ENCODE measurements around the gene TMEM163. TPM values are rescaled to one million over a fixed set of nuclear protein-coding genes. Genes with fewer than 3 reads are reported as not detected.

Gene TMEM163
- total and polyA plus RNA-seq, 2 donors (not counting 3 experiments of a cell fraction or from before 2014, with no cell fraction given), result 1.0 to 2.8 TPM

- Histone ChIP-seq H3K4me3 (replicated peaks in 1 of 3; ENCODE audit: insufficient read depth in 1 of 3, low read depth in 1 of 3, low read length in 3 of 3) (no peak overlapping the region), H3K9me3 (replicated peaks; ENCODE audit: control insufficient read depth, insufficient read depth, low read length) (no peaks in the 10 kb centered on the region), H3K79me2 (ENCODE audit: control insufficient read depth, insufficient read depth, low read length) (no peaks in the 10 kb centered on the region), H3K36me3 (ENCODE audit: control insufficient read depth in 2 of 2, extremely low read depth in 1 of 2, insufficient read depth in 2 of 2, low read length in 2 of 2) (no peaks in the 10 kb centered on the region), H3K27ac (ENCODE audit: insufficient read depth, low read depth, low read length) (no peak overlapping the region), H3K27me3 (ENCODE audit: control insufficient read depth in 2 of 2, insufficient read depth in 2 of 2, low read length in 2 of 2) (no peaks in the 10 kb centered on the region), H2AFZ (ENCODE audit: low read depth, low read length) (no peak overlapping the region), H3K9me1 (replicated peaks; ENCODE audit: control insufficient read depth, extremely low read depth, insufficient read depth, low read length) (no peaks in the 10 kb centered on the region), H3K4me2 (ENCODE audit: insufficient read depth, low read length) (no peak overlapping the region), H3K4me1 (ENCODE audit: control insufficient read depth, extremely low read depth, insufficient read depth, low read length) (no peaks in the 10 kb centered on the region), H4K20me1 (replicated peaks; ENCODE audit: control insufficient read depth, extremely low read depth, insufficient read depth, low read length) (no peaks in the 10 kb centered on the region), H3K9ac (replicated peaks; ENCODE audit: extremely low read depth, insufficient read depth, low read length) (no peak overlapping the region)
- FAIRE-seq (no peak), DNase-seq (ENCODE audit: low read depth, low spot score) (no peak)
- intact Hi-C loops (cut with micrococcal nuclease) (no loop called here), dilution Hi-C loops (cut with MboI; ENCODE audit: extremely low pct_ligation_motif_present, low sequenced_read_pairs) (no loop called here)
- TF ChIP-seq POLR2AphosphoS5 (IDR thresholded peaks at IDR 0.05; ENCODE audit: insufficient read depth, low read depth, low read length) (no peak), GATA2 (IDR thresholded peaks at IDR 0.05; ENCODE audit: insufficient read depth, insufficient read length, low read depth, low read length) (no peak), MAX (IDR thresholded peaks at IDR 0.05; ENCODE audit: insufficient read depth, insufficient read length) (no peak), MYC (IDR thresholded peaks at IDR 0.05; ENCODE audit: low read depth, low read length) (no peak), EZH2 (IDR thresholded peaks at IDR 0.05; ENCODE audit: borderline replicate concordance, low read depth, low read length, severe bottlenecking) (no peak)
- BruUV-seq (replicated peaks), result no TSS peak
- ChIA-PET CTCF (no interaction called here), POLR2A (no interaction called here)
These were observed 118.6 kb downstream of the TMEM163 start for GRCh38 chr2:134600208-134600607.

- ChIA-PET CTCF (interaction anchor here (0.6 kb wide), 1 partner anchor 310 kb away, joined by 3 read pairs; no protein-coding TSS in a partner anchor), POLR2A (no interaction called here)
- H3K79me2 ChIP-seq (ENCODE audit: control insufficient read depth, insufficient read depth, low read length), result no peaks in the 10 kb centered on the region
- DNase-seq (ENCODE audit: low read depth, low spot score), result no peak
- H3K27me3 ChIP-seq (ENCODE audit: control insufficient read depth in 2 of 2, insufficient read depth in 2 of 2, low read length in 2 of 2), result no peaks in the 10 kb centered on the region
- no peaks in the 10 kb centered on the region for H4K20me1 ChIP-seq (replicated peaks; ENCODE audit: control insufficient read depth, extremely low read depth, insufficient read depth, low read length)
- H2AFZ ChIP-seq (ENCODE audit: low read depth, low read length), result no peak overlapping the region
- H3K9ac ChIP-seq (replicated peaks; ENCODE audit: extremely low read depth, insufficient read depth, low read length), result no peak overlapping the region
- H3K4me1 ChIP-seq (ENCODE audit: control insufficient read depth, extremely low read depth, insufficient read depth, low read length), result no peaks in the 10 kb centered on the region
- dilution Hi-C loops (cut with MboI; ENCODE audit: extremely low pct_ligation_motif_present, low sequenced_read_pairs) (no loop called here), intact Hi-C loops (cut with micrococcal nuclease) (no loop called here)
- no peak overlapping the region for H3K4me2 ChIP-seq (ENCODE audit: insufficient read depth, low read length)
- no TSS peak for BruUV-seq (replicated peaks)
- H3K27ac ChIP-seq (ENCODE audit: insufficient read depth, low read depth, low read length), result no peak overlapping the region
- FAIRE-seq, result no peak
- TF ChIP-seq JUN (IDR thresholded peaks at IDR 0.05; ENCODE audit: borderline replicate concordance, insufficient read depth, insufficient read length, low read depth), result no peak
- no peak overlapping the region for H3K4me3 ChIP-seq (replicated peaks in 1 of 3; ENCODE audit: insufficient read depth in 1 of 3, low read depth in 1 of 3, low read length in 3 of 3)
- no peaks in the 10 kb centered on the region for H3K9me1 ChIP-seq (replicated peaks; ENCODE audit: control insufficient read depth, extremely low read depth, insufficient read depth, low read length)
- no peaks in the 10 kb centered on the region for H3K9me3 ChIP-seq (replicated peaks; ENCODE audit: control insufficient read depth, insufficient read depth, low read length)
- no peaks in the 10 kb centered on the region for H3K36me3 ChIP-seq (ENCODE audit: control insufficient read depth in 2 of 2, extremely low read depth in 1 of 2, insufficient read depth in 2 of 2, low read length in 2 of 2)
These were observed 119.6 kb downstream of the TMEM163 start for GRCh38 chr2:134599236-134599635.
